ENCODE measurements around the gene TCEA3. TPM values are rescaled to one million over a fixed set of nuclear protein-coding genes. Genes with fewer than 3 reads are reported as not detected.

TCEA3 gene
- total and polyA plus RNA-seq, 2 experiments from 2014 or later = not detected

DNA sequence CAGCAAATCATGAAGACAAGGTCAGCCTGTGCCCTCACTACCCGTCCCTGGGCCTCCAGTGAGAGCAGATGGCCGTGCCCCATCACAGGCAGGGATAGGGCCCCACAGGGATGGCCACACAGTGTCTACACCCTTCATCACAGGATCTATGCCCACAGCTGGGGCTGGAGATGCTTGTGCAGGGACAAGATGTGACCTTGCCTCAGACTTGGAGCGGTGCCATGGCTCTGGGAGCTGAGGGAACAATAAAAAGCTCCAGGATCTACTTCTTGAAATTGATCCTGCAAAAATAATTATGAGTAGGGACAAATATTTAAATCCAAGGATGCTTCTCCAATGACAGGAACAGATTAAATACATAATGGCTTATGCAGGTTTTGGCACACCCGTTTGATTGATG is 25.4 kb upstream of the TCEA3 start:
- no peak for TF ChIP-seq EZH2phosphoT487 (IDR thresholded peaks at IDR 0.05; ENCODE audit: unreplicated experiment)
- Histone ChIP-seq H3K9me2 (ENCODE audit: insufficient read depth) (no peaks in the 10 kb centered on the region), H3F3A (replicated peaks; ENCODE audit: low read depth) (no peaks in the 10 kb centered on the region), H3K4me2 (no peak overlapping the region), H3K27me3 (ENCODE audit: insufficient read depth) (no peaks in the 10 kb centered on the region), H4K20me1 (replicated peaks; ENCODE audit: insufficient read depth) (peaks cover 11% of the 10 kb centered on the region), H2AFZ (no peak overlapping the region), H3K27ac (ENCODE audit: low read depth) (no peak overlapping the region), H3K4me1 (ENCODE audit: insufficient read depth) (no peaks in the 10 kb centered on the region), H3K4me3 (no peak overlapping the region), H3K36me3 (ENCODE audit: insufficient read depth) (0 out of 2 replicates have a peak, but pooled peaks cover 4% of the 10 kb centered on the region), H3K79me2 (replicated peaks; ENCODE audit: insufficient read depth) (no peaks in the 10 kb centered on the region)
- Mint-ChIP-seq H3K27ac (no peak overlapping the region), H3K36me3 (ENCODE audit: low read depth) (peaks cover 8% of the 10 kb centered on the region; the same call in 2 of the 3 replicates), H3K4me1 (no peaks in the 10 kb centered on the region), H3K9me3 (no peaks in the 10 kb centered on the region), H3K4me3 (no peak overlapping the region), H3K27me3 (ENCODE audit: insufficient read depth, low read depth, poor library complexity) (peaks cover 1% of the 10 kb centered on the region)
- DNase-seq (ENCODE audit: low spot score) = no peak
- no peak for ATAC-seq

DNA sequence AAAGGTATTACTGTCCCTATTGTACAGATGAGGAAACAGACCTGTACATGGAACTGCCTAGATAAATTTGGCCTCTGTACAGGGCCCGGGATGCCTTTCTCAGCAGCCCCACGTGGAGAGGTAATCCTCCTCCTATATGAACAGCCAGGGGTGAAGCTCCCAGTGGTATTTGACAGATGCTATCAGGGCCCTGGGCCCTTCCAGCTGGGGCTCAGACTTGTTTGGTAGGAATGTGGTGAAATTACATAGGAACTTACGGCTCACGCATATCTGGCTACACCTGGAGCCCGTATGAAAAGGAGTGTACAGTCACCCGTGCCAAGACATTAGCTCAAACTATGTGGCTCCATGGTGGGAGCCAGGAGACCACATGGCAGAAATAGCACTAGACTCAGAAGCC is 24.8 kb upstream of the TCEA3 start:
- DNase-seq (ENCODE audit: low spot score) = no peak
- no peak overlapping the region for H3K27ac Mint-ChIP-seq
- TF ChIP-seq STAT1 (IDR thresholded peaks at IDR 0.05; ENCODE audit: unreplicated experiment) = no peak
- no peak for TF ChIP-seq ZNF331 (CRISPR knock-in tag; IDR thresholded peaks at IDR 0.05; ENCODE audit: low read depth)
- TF ChIP-seq, protein P1, sequence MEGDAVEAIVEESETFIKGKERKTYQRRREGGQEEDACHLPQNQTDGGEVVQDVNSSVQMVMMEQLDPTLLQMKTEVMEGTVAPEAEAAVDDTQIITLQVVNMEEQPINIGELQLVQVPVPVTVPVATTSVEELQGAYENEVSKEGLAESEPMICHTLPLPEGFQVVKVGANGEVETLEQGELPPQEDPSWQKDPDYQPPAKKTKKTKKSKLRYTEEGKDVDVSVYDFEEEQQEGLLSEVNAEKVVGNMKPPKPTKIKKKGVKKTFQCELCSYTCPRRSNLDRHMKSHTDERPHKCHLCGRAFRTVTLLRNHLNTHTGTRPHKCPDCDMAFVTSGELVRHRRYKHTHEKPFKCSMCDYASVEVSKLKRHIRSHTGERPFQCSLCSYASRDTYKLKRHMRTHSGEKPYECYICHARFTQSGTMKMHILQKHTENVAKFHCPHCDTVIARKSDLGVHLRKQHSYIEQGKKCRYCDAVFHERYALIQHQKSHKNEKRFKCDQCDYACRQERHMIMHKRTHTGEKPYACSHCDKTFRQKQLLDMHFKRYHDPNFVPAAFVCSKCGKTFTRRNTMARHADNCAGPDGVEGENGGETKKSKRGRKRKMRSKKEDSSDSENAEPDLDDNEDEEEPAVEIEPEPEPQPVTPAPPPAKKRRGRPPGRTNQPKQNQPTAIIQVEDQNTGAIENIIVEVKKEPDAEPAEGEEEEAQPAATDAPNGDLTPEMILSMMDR (conservative IDR thresholded peaks at IDR 0.05; ENCODE audit: low read depth in 2 of 2) = no peak
- TF ChIP-seq, protein P2, sequence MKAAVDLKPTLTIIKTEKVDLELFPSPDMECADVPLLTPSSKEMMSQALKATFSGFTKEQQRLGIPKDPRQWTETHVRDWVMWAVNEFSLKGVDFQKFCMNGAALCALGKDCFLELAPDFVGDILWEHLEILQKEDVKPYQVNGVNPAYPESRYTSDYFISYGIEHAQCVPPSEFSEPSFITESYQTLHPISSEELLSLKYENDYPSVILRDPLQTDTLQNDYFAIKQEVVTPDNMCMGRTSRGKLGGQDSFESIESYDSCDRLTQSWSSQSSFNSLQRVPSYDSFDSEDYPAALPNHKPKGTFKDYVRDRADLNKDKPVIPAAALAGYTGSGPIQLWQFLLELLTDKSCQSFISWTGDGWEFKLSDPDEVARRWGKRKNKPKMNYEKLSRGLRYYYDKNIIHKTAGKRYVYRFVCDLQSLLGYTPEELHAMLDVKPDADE (IDR thresholded peaks at IDR 0.05) = no peak
- TF ChIP-seq, protein P3, sequence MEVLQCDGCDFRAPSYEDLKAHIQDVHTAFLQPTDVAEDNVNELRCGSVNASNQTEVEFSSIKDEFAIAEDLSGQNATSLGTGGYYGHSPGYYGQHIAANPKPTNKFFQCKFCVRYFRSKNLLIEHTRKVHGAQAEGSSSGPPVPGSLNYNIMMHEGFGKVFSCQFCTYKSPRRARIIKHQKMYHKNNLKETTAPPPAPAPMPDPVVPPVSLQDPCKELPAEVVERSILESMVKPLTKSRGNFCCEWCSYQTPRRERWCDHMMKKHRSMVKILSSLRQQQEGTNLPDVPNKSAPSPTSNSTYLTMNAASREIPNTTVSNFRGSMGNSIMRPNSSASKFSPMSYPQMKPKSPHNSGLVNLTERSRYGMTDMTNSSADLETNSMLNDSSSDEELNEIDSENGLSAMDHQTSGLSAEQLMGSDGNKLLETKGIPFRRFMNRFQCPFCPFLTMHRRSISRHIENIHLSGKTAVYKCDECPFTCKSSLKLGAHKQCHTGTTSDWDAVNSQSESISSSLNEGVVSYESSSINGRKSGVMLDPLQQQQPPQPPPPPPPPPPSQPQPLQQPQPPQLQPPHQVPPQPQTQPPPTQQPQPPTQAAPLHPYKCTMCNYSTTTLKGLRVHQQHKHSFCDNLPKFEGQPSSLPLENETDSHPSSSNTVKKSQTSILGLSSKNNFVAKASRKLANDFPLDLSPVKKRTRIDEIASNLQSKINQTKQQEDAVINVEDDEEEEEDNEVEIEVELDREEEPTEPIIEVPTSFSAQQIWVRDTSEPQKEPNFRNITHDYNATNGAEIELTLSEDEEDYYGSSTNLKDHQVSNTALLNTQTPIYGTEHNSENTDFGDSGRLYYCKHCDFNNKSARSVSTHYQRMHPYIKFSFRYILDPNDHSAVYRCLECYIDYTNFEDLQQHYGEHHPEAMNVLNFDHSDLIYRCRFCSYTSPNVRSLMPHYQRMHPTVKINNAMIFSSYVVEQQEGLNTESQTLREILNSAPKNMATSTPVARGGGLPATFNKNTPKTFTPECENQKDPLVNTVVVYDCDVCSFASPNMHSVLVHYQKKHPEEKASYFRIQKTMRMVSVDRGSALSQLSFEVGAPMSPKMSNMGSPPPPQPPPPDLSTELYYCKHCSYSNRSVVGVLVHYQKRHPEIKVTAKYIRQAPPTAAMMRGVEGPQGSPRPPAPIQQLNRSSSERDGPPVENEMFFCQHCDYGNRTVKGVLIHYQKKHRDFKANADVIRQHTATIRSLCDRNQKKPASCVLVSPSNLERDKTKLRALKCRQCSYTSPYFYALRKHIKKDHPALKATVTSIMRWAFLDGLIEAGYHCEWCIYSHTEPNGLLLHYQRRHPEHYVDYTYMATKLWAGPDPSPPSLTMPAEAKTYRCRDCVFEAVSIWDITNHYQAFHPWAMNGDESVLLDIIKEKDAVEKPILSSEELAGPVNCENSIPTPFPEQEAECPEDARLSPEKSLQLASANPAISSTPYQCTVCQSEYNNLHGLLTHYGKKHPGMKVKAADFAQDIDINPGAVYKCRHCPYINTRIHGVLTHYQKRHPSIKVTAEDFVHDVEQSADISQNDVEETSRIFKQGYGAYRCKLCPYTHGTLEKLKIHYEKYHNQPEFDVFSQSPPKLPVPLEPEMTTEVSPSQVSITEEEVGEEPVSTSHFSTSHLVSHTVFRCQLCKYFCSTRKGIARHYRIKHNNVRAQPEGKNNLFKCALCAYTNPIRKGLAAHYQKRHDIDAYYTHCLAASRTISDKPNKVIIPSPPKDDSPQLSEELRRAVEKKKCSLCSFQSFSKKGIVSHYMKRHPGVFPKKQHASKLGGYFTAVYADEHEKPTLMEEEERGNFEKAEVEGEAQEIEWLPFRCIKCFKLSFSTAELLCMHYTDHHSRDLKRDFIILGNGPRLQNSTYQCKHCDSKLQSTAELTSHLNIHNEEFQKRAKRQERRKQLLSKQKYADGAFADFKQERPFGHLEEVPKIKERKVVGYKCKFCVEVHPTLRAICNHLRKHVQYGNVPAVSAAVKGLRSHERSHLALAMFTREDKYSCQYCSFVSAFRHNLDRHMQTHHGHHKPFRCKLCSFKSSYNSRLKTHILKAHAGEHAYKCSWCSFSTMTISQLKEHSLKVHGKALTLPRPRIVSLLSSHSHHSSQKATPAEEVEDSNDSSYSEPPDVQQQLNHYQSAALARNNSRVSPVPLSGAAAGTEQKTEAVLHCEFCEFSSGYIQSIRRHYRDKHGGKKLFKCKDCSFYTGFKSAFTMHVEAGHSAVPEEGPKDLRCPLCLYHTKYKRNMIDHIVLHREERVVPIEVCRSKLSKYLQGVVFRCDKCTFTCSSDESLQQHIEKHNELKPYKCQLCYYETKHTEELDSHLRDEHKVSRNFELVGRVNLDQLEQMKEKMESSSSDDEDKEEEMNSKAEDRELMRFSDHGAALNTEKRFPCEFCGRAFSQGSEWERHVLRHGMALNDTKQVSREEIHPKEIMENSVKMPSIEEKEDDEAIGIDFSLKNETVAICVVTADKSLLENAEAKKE (CRISPR knock-in tag; IDR thresholded peaks at IDR 0.05) = no peak
- TF ChIP-seq JUNB (IDR thresholded peaks at IDR 0.05; ENCODE audit: unreplicated experiment) = no peak
- no peak for TF ChIP-seq NANOG (IDR thresholded peaks at IDR 0.05; ENCODE audit: borderline replicate concordance)
- TF ChIP-seq EZH2phosphoT487 (IDR thresholded peaks at IDR 0.05; ENCODE audit: unreplicated experiment) = no peak
- no peak for TF ChIP-seq EZH2 (IDR thresholded peaks at IDR 0.05; ENCODE audit: low read depth, unreplicated experiment)
- TF ChIP-seq POLR2AphosphoS5 (IDR thresholded peaks at IDR 0.05; ENCODE audit: low read depth) = no peak
- TF ChIP-seq ZNF114 (CRISPR knock-in tag; IDR thresholded peaks at IDR 0.05) = no peak

More for the DNA sequence above, 24.8 kb upstream of the TCEA3 start:
- no peak overlapping the region for H3K4me2 ChIP-seq
- no peaks in the 10 kb centered on the region for H3K9me3 Mint-ChIP-seq
- no peak overlapping the region for H3K27ac ChIP-seq (ENCODE audit: low read depth)
- H3K36me3 ChIP-seq (ENCODE audit: insufficient read depth) = no peaks in the 10 kb centered on the region
- no peak for ATAC-seq
- no peaks in the 10 kb centered on the region for H3K79me2 ChIP-seq (replicated peaks; ENCODE audit: insufficient read depth)
- peaks cover 8% of the 10 kb centered on the region; the same call in 1 of the 3 replicates for H3K36me3 Mint-ChIP-seq (ENCODE audit: low read depth)
- no peaks in the 10 kb centered on the region for H3F3A ChIP-seq (replicated peaks; ENCODE audit: low read depth)
- no peak overlapping the region for H3K4me3 ChIP-seq
- no peak overlapping the region for H2AFZ ChIP-seq
- H3K4me1 ChIP-seq (ENCODE audit: insufficient read depth) = no peaks in the 10 kb centered on the region
- H3K27me3 ChIP-seq (ENCODE audit: insufficient read depth) = no peaks in the 10 kb centered on the region
- H3K9me2 ChIP-seq (ENCODE audit: insufficient read depth) = no peaks in the 10 kb centered on the region
- no peak overlapping the region for H3K4me3 Mint-ChIP-seq
- peaks cover 11% of the 10 kb centered on the region for H4K20me1 ChIP-seq (replicated peaks; ENCODE audit: insufficient read depth)
- peaks cover 1% of the 10 kb centered on the region for H3K27me3 Mint-ChIP-seq (ENCODE audit: insufficient read depth, low read depth, poor library complexity)
- no peaks in the 10 kb centered on the region for H3K4me1 Mint-ChIP-seq
